HepG2 (cell line): ENCODE results near the gene RPL23. TPM values are rescaled to one million over a fixed set of nuclear protein-coding genes. Genes with fewer than 3 reads are reported as not detected.
A peak's percentile ranks its signal among the peaks of the same experiment; 100 is the strongest.

Experiments
- CEBPG ChIP-seq: IDR thresholded peaks from 2 replicates; pipeline ENCODE4 v1.6.1; 2016
- HOMEZ ChIP-seq: IDR thresholded peaks from 2 replicates; pipeline ENCODE4 v1.6.1; 2016; ENCODE audit warnings: low read depth
- JUNB ChIP-seq: sonication (generic); formaldehyde crosslinking; IDR thresholded peaks from 2 replicates; pipeline ENCODE4 v1.8.0; 2022; ENCODE audit warnings: missing genetic modification reagents, mild to moderate bottlenecking, borderline replicate concordance
- MAZ ChIP-seq, 2 experiments: sonication (generic) in 1 of 2; formaldehyde crosslinking in 1 of 2; IDR thresholded peaks; 2 replicates each; pipeline versions ENCODE4 v1.5.0 to v1.6.1; 2012 to 2020; ENCODE audit warnings: low read depth in 2 of 2, mild to moderate bottlenecking in 2 of 2, borderline replicate concordance in 1 of 2, improper control_type of control experiment in 1 of 2, low read length in 1 of 2, missing genetic modification reagents in 1 of 2, moderate library complexity in 1 of 2
- RBAK ChIP-seq: sonication (generic); formaldehyde crosslinking; IDR thresholded peaks from 2 replicates; pipeline ENCODE4 v1.5.1; 2020; ENCODE audit warnings: mild to moderate bottlenecking, missing genetic modification reagents
- TSC22D2 ChIP-seq: sonication (generic); formaldehyde crosslinking; IDR thresholded peaks from 2 replicates; pipeline ENCODE4 v1.5.1; 2020; ENCODE audit warnings: missing genetic modification reagents, mild to moderate bottlenecking, borderline replicate concordance
- ZNF235 ChIP-seq: sonication (generic); formaldehyde crosslinking; IDR thresholded peaks from 2 replicates; pipeline ENCODE4 v1.8.1; 2023; ENCODE audit warnings: mild to moderate bottlenecking, missing genetic modification reagents, borderline replicate concordance
- ZNF253 ChIP-seq: sonication (generic); formaldehyde crosslinking; IDR thresholded peaks from 2 replicates; pipeline ENCODE4 v1.8.0; 2022; ENCODE audit warnings: mild to moderate bottlenecking, missing genetic modification reagents, borderline replicate concordance
- ZNF432 ChIP-seq: sonication (generic); formaldehyde crosslinking; IDR thresholded peaks from 2 replicates; pipeline ENCODE4 v1.5.0; 2020; ENCODE audit warnings: missing genetic modification reagents, mild to moderate bottlenecking, borderline replicate concordance
- ZNF512 ChIP-seq: sonication (generic); formaldehyde crosslinking; IDR thresholded peaks from 2 replicates; pipeline ENCODE4 v1.4.0; 2020; ENCODE audit warnings: mild to moderate bottlenecking, missing genetic modification reagents
- ZNF891 ChIP-seq: sonication (generic); formaldehyde crosslinking; IDR thresholded peaks from 2 replicates; pipeline ENCODE4 v1.5.0; 2020; ENCODE audit warnings: mild to moderate bottlenecking, missing genetic modification reagents
- ZSCAN20 ChIP-seq: sonication (generic); formaldehyde crosslinking; IDR thresholded peaks from 2 replicates; pipeline ENCODE4 v1.4.0; 2020; ENCODE audit warnings: missing genetic modification reagents, mild to moderate bottlenecking, borderline replicate concordance
- polyA plus RNA-seq, 8 experiments: library from polyadenylated mRNA; depleted of rRNA in 3 of 8; stranded (reverse) in 7 of 8; unstranded in 1 of 8; fragments of >200 nt; fragmentation: Illumina TruSeq in 4 of 8; extraction: Trizol in 4 of 8; gene quantifications; 2 replicates each; pipeline versions ENCODE4 v1.2.1 to v1.2.3, GENCODE V29; 2011 to 2016; ENCODE audit warnings: low read depth in 4 of 8, missing spikeins in 1 of 8, mixed read lengths in 1 of 8; ENCODE audit not compliant: insufficient read depth in 1 of 8
- total RNA-seq, 5 experiments: library from RNA; depleted of rRNA; stranded (reverse); fragments of >200 nt; fragmentation: Illumina TruSeq; extraction: Trizol; gene quantifications; 2 replicates each; pipeline ENCODE4 v1.2.3, GENCODE V29; 2016; ENCODE audit warnings: low read depth in 1 of 5
- TF ChIP-seq, protein P1 (sequence below): fragments of 450-650 bp; IDR thresholded peaks from 2 replicates; pipeline ENCODE4 v1.6.1; 2017; ENCODE audit warnings: mild to moderate bottlenecking
- TF ChIP-seq, protein P2 (sequence below): sonication (generic); formaldehyde crosslinking; IDR thresholded peaks from 2 replicates; pipeline ENCODE4 v1.8.1; 2022; ENCODE audit warnings: low read depth, mild to moderate bottlenecking, missing genetic modification reagents
- TF ChIP-seq, protein P3 (sequence below): sonication (generic); formaldehyde crosslinking; IDR thresholded peaks from 2 replicates; pipeline ENCODE4 v1.4.0; 2020; ENCODE audit warnings: missing genetic modification reagents

The RPL23 gene
- total and polyA plus RNA-seq, 2 of the 13 experiments (the other 11 are each of a cell fraction or from before 2014, with no cell fraction given), result 2,790 to 4,860 TPM

DNA sequence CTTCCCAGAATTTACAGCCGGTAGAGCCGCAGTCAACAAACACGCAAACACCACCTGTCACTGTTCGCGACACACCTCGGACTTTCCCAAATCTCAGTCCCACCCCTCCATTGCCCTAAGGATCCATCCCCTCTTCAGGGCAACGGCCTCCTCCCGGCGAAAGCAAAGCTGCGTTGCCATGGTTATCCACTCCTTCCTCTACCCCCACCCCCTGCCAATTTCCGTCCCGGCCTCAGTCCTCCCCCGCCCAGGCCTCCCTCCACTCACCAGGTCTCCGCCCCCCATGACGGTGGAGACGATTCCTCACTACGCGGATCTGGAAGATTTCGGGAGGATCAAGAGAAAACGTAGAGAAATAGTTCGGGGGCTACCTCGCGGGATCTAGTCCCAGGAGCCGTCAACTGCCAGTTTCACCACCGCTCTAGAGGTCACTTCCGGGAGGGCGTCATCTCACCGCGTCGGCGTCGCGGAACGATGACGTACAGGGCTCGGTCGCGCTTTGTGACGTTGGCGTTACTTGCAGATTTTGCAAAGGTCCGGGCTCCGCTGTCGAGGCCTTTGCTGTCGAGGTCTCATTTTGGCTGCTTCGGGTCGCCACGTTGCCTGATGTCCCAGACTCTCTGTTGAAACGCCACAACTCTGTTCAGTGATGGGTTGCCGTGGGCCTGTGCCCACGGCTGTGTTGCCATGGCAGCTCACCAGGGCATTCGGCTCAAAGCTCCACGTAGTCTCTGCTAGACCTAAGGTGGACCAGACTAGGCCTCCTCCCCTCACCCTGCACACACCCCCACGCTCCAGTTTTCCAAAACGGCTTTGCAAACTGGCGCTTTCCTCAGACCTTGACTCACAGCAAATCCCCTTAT lies 28.4 kb downstream of the RPL23 start, which contains the start of gene CWC25 (continued):
- TF ChIP-seq, protein P1, sequence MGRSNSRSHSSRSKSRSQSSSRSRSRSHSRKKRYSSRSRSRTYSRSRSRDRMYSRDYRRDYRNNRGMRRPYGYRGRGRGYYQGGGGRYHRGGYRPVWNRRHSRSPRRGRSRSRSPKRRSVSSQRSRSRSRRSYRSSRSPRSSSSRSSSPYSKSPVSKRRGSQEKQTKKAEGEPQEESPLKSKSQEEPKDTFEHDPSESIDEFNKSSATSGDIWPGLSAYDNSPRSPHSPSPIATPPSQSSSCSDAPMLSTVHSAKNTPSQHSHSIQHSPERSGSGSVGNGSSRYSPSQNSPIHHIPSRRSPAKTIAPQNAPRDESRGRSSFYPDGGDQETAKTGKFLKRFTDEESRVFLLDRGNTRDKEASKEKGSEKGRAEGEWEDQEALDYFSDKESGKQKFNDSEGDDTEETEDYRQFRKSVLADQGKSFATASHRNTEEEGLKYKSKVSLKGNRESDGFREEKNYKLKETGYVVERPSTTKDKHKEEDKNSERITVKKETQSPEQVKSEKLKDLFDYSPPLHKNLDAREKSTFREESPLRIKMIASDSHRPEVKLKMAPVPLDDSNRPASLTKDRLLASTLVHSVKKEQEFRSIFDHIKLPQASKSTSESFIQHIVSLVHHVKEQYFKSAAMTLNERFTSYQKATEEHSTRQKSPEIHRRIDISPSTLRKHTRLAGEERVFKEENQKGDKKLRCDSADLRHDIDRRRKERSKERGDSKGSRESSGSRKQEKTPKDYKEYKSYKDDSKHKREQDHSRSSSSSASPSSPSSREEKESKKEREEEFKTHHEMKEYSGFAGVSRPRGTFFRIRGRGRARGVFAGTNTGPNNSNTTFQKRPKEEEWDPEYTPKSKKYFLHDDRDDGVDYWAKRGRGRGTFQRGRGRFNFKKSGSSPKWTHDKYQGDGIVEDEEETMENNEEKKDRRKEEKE, result no peak
- TF ChIP-seq CEBPG (CRISPR knock-in tag), result peak; percentile 85
- TF ChIP-seq ZNF235 (CRISPR knock-in tag), result peak; percentile 97; the same call in 1 of the 2 replicates
- no peak for TF ChIP-seq ZNF432
- TF ChIP-seq TSC22D2 (CRISPR knock-in tag), result peak; percentile 98
- TF ChIP-seq ZNF891 (CRISPR knock-in tag), result peak; percentile 92
- 0 out of 2 replicates have a peak, but pooled peaks have one; percentile 40 for TF ChIP-seq HOMEZ
- no peak; the same call in 1 of the 2 replicates for TF ChIP-seq ZNF512 (CRISPR knock-in tag)
- TF ChIP-seq ZNF253 (CRISPR knock-in tag), result peak; percentile 79; the same call in 1 of the 2 replicates
- 0 out of 2 replicates have a peak, but pooled peaks have one; percentile 40 for TF ChIP-seq RBAK
- peak; percentile 95 for TF ChIP-seq MAZ (IDR thresholded peaks at IDR 0.05; ENCODE audit: borderline replicate concordance, low read depth, low read length)
- TF ChIP-seq MAZ (CRISPR knock-in tag; IDR thresholded peaks at IDR 0.05; ENCODE audit: low read depth), result peak; percentile 97
- TF ChIP-seq, protein P2, sequence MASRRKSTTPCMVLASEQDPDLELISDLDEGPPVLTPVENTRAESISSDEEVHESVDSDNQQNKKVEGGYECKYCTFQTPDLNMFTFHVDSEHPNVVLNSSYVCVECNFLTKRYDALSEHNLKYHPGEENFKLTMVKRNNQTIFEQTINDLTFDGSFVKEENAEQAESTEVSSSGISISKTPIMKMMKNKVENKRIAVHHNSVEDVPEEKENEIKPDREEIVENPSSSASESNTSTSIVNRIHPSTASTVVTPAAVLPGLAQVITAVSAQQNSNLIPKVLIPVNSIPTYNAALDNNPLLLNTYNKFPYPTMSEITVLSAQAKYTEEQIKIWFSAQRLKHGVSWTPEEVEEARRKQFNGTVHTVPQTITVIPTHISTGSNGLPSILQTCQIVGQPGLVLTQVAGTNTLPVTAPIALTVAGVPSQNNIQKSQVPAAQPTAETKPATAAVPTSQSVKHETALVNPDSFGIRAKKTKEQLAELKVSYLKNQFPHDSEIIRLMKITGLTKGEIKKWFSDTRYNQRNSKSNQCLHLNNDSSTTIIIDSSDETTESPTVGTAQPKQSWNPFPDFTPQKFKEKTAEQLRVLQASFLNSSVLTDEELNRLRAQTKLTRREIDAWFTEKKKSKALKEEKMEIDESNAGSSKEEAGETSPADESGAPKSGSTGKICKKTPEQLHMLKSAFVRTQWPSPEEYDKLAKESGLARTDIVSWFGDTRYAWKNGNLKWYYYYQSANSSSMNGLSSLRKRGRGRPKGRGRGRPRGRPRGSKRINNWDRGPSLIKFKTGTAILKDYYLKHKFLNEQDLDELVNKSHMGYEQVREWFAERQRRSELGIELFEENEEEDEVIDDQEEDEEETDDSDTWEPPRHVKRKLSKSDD, result peak; percentile 99
- TF ChIP-seq JUNB (CRISPR knock-in tag), result no peak
- TF ChIP-seq, protein P3, sequence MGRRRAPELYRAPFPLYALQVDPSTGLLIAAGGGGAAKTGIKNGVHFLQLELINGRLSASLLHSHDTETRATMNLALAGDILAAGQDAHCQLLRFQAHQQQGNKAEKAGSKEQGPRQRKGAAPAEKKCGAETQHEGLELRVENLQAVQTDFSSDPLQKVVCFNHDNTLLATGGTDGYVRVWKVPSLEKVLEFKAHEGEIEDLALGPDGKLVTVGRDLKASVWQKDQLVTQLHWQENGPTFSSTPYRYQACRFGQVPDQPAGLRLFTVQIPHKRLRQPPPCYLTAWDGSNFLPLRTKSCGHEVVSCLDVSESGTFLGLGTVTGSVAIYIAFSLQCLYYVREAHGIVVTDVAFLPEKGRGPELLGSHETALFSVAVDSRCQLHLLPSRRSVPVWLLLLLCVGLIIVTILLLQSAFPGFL (CRISPR knock-in tag), result no peak
- no peak for TF ChIP-seq ZSCAN20 (CRISPR knock-in tag)
